K562 (cell line): ENCODE measurements around the gene ASB11. TPM values are rescaled to one million over a fixed set of nuclear protein-coding genes. Genes with fewer than 3 reads are reported as not detected.

Experiments used
- BRCA1 ChIP-seq, 2 experiments: fragments of 450-650 bp in 1 of 2; sonication (generic) in 1 of 2; formaldehyde crosslinking in 1 of 2; IDR thresholded peaks; 2 replicates each; pipeline versions ENCODE4 v1.5.0 to v1.6.1; 2017 to 2020; ENCODE audit warnings: mild to moderate bottlenecking in 1 of 2, missing genetic modification reagents in 1 of 2
- BRD4 ChIP-seq: fragments of 200-600 bp; sonication (generic); IDR thresholded peaks from 2 replicates; pipeline ENCODE4 v1.6.1; 2017; ENCODE audit warnings: inconsistent platforms
- CBX5 ChIP-seq: IDR thresholded peaks from 2 replicates; pipeline ENCODE4 v1.6.1; 2014; ENCODE audit warnings: low read depth, borderline replicate concordance
- FOS ChIP-seq: IDR thresholded peaks from 3 replicates; pipeline ENCODE4 v1.6.1; 2011; ENCODE audit not compliant: insufficient read length; ENCODE audit errors: extremely low read depth
- GATA2 ChIP-seq: sonication (generic); formaldehyde crosslinking; IDR thresholded peaks from 2 replicates; pipeline ENCODE4 v1.4.0; 2020; ENCODE audit warnings: mild to moderate bottlenecking, missing genetic modification reagents
- HNRNPLL ChIP-seq: fragments of 200-400 bp; formaldehyde crosslinking; IDR thresholded peaks from 2 replicates; pipeline ENCODE4 v1.6.1; 2017; ENCODE audit warnings: low read length, low read depth, mild to moderate bottlenecking; ENCODE audit not compliant: poor library complexity, severe bottlenecking
- MTA3 ChIP-seq: fragments of 450-650 bp; formaldehyde crosslinking; IDR thresholded peaks from 2 replicates; pipeline ENCODE4 v1.6.1; 2017; ENCODE audit warnings: mild to moderate bottlenecking, borderline replicate concordance
- SNRNP70 ChIP-seq: fragments of 200-400 bp; formaldehyde crosslinking; optimal IDR thresholded peaks from 2 replicates; pipeline ENCODE3; 2017; ENCODE audit warnings: low read depth, low read length
- ZKSCAN3 ChIP-seq: fragments of 250-450 bp; sonication (Bioruptor Pico); IDR thresholded peaks from 2 replicates; pipeline ENCODE4 v1.4.0; 2020
- ZNF12 ChIP-seq: sonication (generic); formaldehyde crosslinking; IDR thresholded peaks from 2 replicates; pipeline ENCODE4 v1.4.0; 2020; ENCODE audit warnings: mild to moderate bottlenecking, missing genetic modification reagents
- ZNF217 ChIP-seq: sonication (generic); formaldehyde crosslinking; IDR thresholded peaks from 2 replicates; pipeline ENCODE4 v1.8.0; 2022; ENCODE audit warnings: mild to moderate bottlenecking, missing genetic modification reagents
- ZNF239 ChIP-seq: fragments of 250-450 bp; sonication (Bioruptor Pico); IDR thresholded peaks from 2 replicates; pipeline ENCODE4 v1.4.0; 2020; ENCODE audit warnings: mild to moderate bottlenecking
- ZNF280B ChIP-seq: fragments of 250-450 bp; sonication (Bioruptor Pico); IDR thresholded peaks from 2 replicates; pipeline ENCODE4 v1.5.1; 2021; ENCODE audit warnings: mild to moderate bottlenecking
- ZNF668 ChIP-seq: fragments of 250-450 bp; sonication (Bioruptor Pico); IDR thresholded peaks from 2 replicates; pipeline ENCODE4 v1.8.0; 2022; ENCODE audit warnings: mild to moderate bottlenecking, inconsistent platforms
- ZNF766 ChIP-seq: fragments of 200-800 bp; sonication (Bioruptor generic); conservative IDR thresholded peaks from 2 replicates; pipeline ENCODE4 v1.6.1; 2016; ENCODE audit warnings: missing genetic modification characterization, missing compliant biosample characterization
- polyA plus RNA-seq, 8 experiments: library from polyadenylated mRNA; depleted of rRNA in 4 of 8; stranded (reverse) in 5 of 8; unstranded in 3 of 8; fragments of >200 nt; fragmentation: Nextera tagmentation in 2 of 8; fragmentation: Illumina TruSeq in 1 of 8; extraction: Ambion mirVana in 2 of 8; extraction: Trizol in 1 of 8; gene quantifications; 2 replicates each; pipeline versions ENCODE4 v1.2.1 to v1.2.3, GENCODE V29; 2011 to 2014; ENCODE audit warnings: inconsistent platforms in 1 of 8, missing spikeins in 1 of 8
- total RNA-seq, 7 experiments: library from RNA; depleted of rRNA in 6 of 7; stranded (reverse); fragments of >200 nt in 6 of 7; fragmentation: Illumina TruSeq in 2 of 7; extraction: Trizol in 2 of 7; gene quantifications; 2 replicates each; pipeline versions ENCODE4 v1.2.1 to v1.2.3, GENCODE V29; 2011 to 2021; ENCODE audit warnings: low replicate concordance in 1 of 7

ASB11 gene
- total and polyA plus RNA-seq, 9 of the 15 experiments (the other 6 are each of a cell fraction or from before 2014, with no cell fraction given), result not detected

- TF ChIP-seq ZNF766 (no peak), ZNF12 (CRISPR knock-in tag) (no peak), ZKSCAN3 (CRISPR knock-in tag) (no peak), FOS (no peak), BRCA1 (IDR thresholded peaks at IDR 0.05) (no peak), BRCA1 (CRISPR knock-in tag; IDR thresholded peaks at IDR 0.05) (no peak), ZNF217 (CRISPR knock-in tag) (no peak), ZNF280B (CRISPR knock-in tag) (no peak), ZNF668 (CRISPR knock-in tag) (no peak), ZNF239 (no peak), SNRNP70 (no peak), HNRNPLL (no peak), BRD4 (no peak), CBX5 (no peak), GATA2 (no peak), MTA3 (no peak)
These were observed 12.7 kb upstream of the ASB11 start (continued) for GRCh38 chrX:15328131-15328530.
